Keratinocyte (primary cell): Measurements from ENCODE around the gene TPRG1L. TPM values are rescaled to one million over a fixed set of nuclear protein-coding genes. Genes with fewer than 3 reads are reported as not detected.

Experiments
- DNase-seq: peaks from one replicate; pipeline ENCODE4 v3.0.0-alpha.2; 2011; ENCODE audit warnings: low read depth, missing footprints, low spot score
- FAIRE-seq: peaks from 2 replicates; lab custom pipeline; 2011; peaks lifted over from hg19 to GRCh38; lab: Jason Lieb, UNC
- H2AFZ ChIP-seq: 2 replicates; pipeline ENCODE4 v1.6.0; 2012; ENCODE audit warnings: low read length, control low read depth, inconsistent platforms; ENCODE audit not compliant: control insufficient read depth
- H3K27ac ChIP-seq: 2 replicates; pipeline ENCODE4 v1.5.1; 2011; ENCODE audit warnings: low read length; ENCODE audit not compliant: control insufficient read depth, insufficient read depth
- H3K27me3 ChIP-seq: 3 replicates; pipeline ENCODE4 v1.6.0; 2011; ENCODE audit warnings: low read length; ENCODE audit not compliant: control insufficient read depth, insufficient read depth; ENCODE audit errors: extremely low read depth
- H3K36me3 ChIP-seq, 2 experiments: 2 replicates in 1 of 2; 3 replicates in 1 of 2; pipeline ENCODE4 v1.5.1; 2011; ENCODE audit warnings: low read length in 2 of 2, mild to moderate bottlenecking in 1 of 2; ENCODE audit not compliant: control insufficient read depth in 2 of 2, insufficient read depth in 2 of 2; ENCODE audit errors: extremely low read depth in 1 of 2
- H3K4me1 ChIP-seq: 3 replicates; pipeline ENCODE4 v1.5.1; 2011; ENCODE audit warnings: low read length; ENCODE audit not compliant: control insufficient read depth, insufficient read depth; ENCODE audit errors: extremely low read depth
- H3K4me2 ChIP-seq: 3 replicates; pipeline ENCODE4 v1.6.0; 2011; ENCODE audit warnings: low read depth, low read length; ENCODE audit not compliant: control insufficient read depth, insufficient read depth; ENCODE audit errors: extremely low read depth
- H3K4me3 ChIP-seq, 3 experiments: fragments of 200-600 bp in 1 of 3; sonication (generic) in 1 of 3; 2 replicates in 2 of 3; 3 replicates in 1 of 3; pipeline ENCODE4 v1.5.1; 2011 to 2016; ENCODE audit warnings: low read length in 3 of 3, mild to moderate bottlenecking in 3 of 3, control low read depth in 2 of 3, inconsistent platforms in 1 of 3, low read depth in 1 of 3, mixed read lengths in 1 of 3, mixed run types in 1 of 3, moderate library complexity in 1 of 3; ENCODE audit not compliant: control insufficient read depth in 2 of 3, insufficient read depth in 2 of 3; ENCODE audit errors: extremely low read depth in 1 of 3
- H3K79me2 ChIP-seq: 2 replicates; pipeline ENCODE4 v1.6.0; 2012; ENCODE audit warnings: low read length; ENCODE audit not compliant: control insufficient read depth, insufficient read depth
- H3K9ac ChIP-seq: 3 replicates; pipeline ENCODE4 v1.6.0; 2011; ENCODE audit warnings: low read length; ENCODE audit not compliant: control insufficient read depth, insufficient read depth; ENCODE audit errors: extremely low read depth
- H3K9me1 ChIP-seq: 3 replicates; pipeline ENCODE4 v1.6.0; 2011; ENCODE audit warnings: low read length; ENCODE audit not compliant: control insufficient read depth, insufficient read depth; ENCODE audit errors: extremely low read depth
- H3K9me3 ChIP-seq: 2 replicates; pipeline ENCODE4 v1.5.1; 2012; ENCODE audit warnings: low read depth, low read length; ENCODE audit not compliant: control insufficient read depth
- H4K20me1 ChIP-seq: 3 replicates; pipeline ENCODE4 v1.6.0; 2011; ENCODE audit warnings: low read length; ENCODE audit not compliant: control insufficient read depth, insufficient read depth; ENCODE audit errors: extremely low read depth
- CTCF ChIP-seq, 3 experiments: IDR thresholded peaks in 1 of 3; conservative IDR thresholded peaks in 1 of 3; optimal IDR thresholded peaks in 1 of 3; 2 replicates in 2 of 3; 3 replicates in 1 of 3; pipeline versions ENCODE3 to v1.5.1; 2011; ENCODE audit warnings: low read length in 3 of 3, mild to moderate bottlenecking in 3 of 3, moderate library complexity in 2 of 3, control low read depth in 1 of 3, inconsistent platforms in 1 of 3; ENCODE audit not compliant: insufficient read depth in 2 of 3; ENCODE audit errors: extremely low read depth in 1 of 3
- EZH2 ChIP-seq: IDR thresholded peaks from one replicate; pipeline ENCODE4 v1.6.1; 2012; ENCODE audit warnings: inconsistent platforms, mild to moderate bottlenecking, low read length, moderate library complexity
- dilution Hi-C: fragments of 300-500 bp; cut with MboI; formaldehyde crosslinking; loops from one replicate; pipeline ENCODE4 v1.7.0; 2020; ENCODE audit warnings: low sequenced_read_pairs; ENCODE audit not compliant: extremely low pct_ligation_motif_present
- polyA plus RNA-seq, 5 experiments: library from polyadenylated mRNA; depleted of rRNA in 3 of 5; stranded (reverse) in 3 of 5; stranded (forward) in 1 of 5; unstranded in 1 of 5; fragments of >200 nt; gene quantifications; 1 replicate in 1 of 5; 2 replicates in 3 of 5; 3 replicates in 1 of 5; pipeline versions ENCODE4 v1.2.1 to v1.2.3, GENCODE V29; 2011 to 2012; ENCODE audit warnings: missing spikeins in 2 of 5, low read depth in 1 of 5, low replicate concordance in 1 of 5

The TPRG1L gene
- polyA plus RNA-seq, 1 donor (not counting 4 experiments of a cell fraction or from before 2014, with no cell fraction given): 57.4 TPM

GRCh38 chr1:3623441-3624199 is 1.2 kb upstream of the TPRG1L start:
- dilution Hi-C loops: no loop called here
- Histone ChIP-seq H3K4me3 (peak overlapping the region; percentile 85 to 98 (median 92)), H3K27ac (no peak overlapping the region), H3K9me1 (no peaks in the 10 kb centered on the region), H3K4me2 (peak overlapping the region; percentile 99), H3K9me3 (no peaks in the 10 kb centered on the region), H3K36me3 (peaks cover 6 to 9% of the 10 kb centered on the region in 2 experiments), H3K4me1 (peaks cover 16% of the 10 kb centered on the region), H3K9ac (peak overlapping the region; percentile 76), H4K20me1 (no peaks in the 10 kb centered on the region), H3K79me2 (no peaks in the 10 kb centered on the region), H2AFZ (peak overlapping the region; percentile 93), H3K27me3 (no peaks in the 10 kb centered on the region)
- FAIRE-seq: no peak
- TF ChIP-seq EZH2: no peak
- no peak for TF ChIP-seq CTCF (optimal IDR thresholded peaks at IDR 0.05 in 1 of 3, IDR thresholded peaks at IDR 0.05 in 1 of 3, conservative IDR thresholded peaks at IDR 0.05 in 1 of 3; ENCODE audit: extremely low read depth in 1 of 3, insufficient read depth in 2 of 3, low read length in 3 of 3)
- no peak for DNase-seq

GRCh38 chr1:3625151-3625907 is 514 bp downstream of the TPRG1L start:
- peak in 1 of 3 experiments; percentile 26 for TF ChIP-seq CTCF (optimal IDR thresholded peaks at IDR 0.05 in 1 of 3, IDR thresholded peaks at IDR 0.05 in 1 of 3, conservative IDR thresholded peaks at IDR 0.05 in 1 of 3; ENCODE audit: extremely low read depth in 1 of 3, insufficient read depth in 2 of 3, low read length in 3 of 3)
- TF ChIP-seq EZH2: no peak
- no peaks in the 10 kb centered on the region for H3K9me1 ChIP-seq
- H3K9me3 ChIP-seq: no peaks in the 10 kb centered on the region
- peak overlapping the region; percentile 85 for H3K4me2 ChIP-seq
- H3K79me2 ChIP-seq: no peaks in the 10 kb centered on the region
- FAIRE-seq (no peak), DNase-seq (no peak)
- no peaks in the 10 kb centered on the region for H3K27me3 ChIP-seq
- dilution Hi-C loops: loop anchor here (25.0 kb wide), 1 partner anchor 88 kb away; no protein-coding TSS in a partner anchor
- H3K27ac ChIP-seq: no peak overlapping the region
- peaks cover 9 to 10% of the 10 kb centered on the region in 2 experiments for H3K36me3 ChIP-seq
- peak overlapping the region; percentile 33 for H2AFZ ChIP-seq
- H3K4me1 ChIP-seq: peaks cover 16% of the 10 kb centered on the region
- no peaks in the 10 kb centered on the region for H4K20me1 ChIP-seq
- H3K4me3 ChIP-seq: peak overlapping the region; percentile 71 to 98 (median 92)
- H3K9ac ChIP-seq: peak overlapping the region; percentile 68
